GM15510 (cell line): Measurements from ENCODE around the gene STEAP1B.

Experiments
- POLR2A ChIP-seq: IDR thresholded peaks from 3 replicates; pipeline ENCODE4 v1.6.1; 2011; ENCODE audit warnings: borderline replicate concordance; ENCODE audit not compliant: insufficient read length; ENCODE audit errors: extremely low read depth

STEAP1B gene

DNA sequence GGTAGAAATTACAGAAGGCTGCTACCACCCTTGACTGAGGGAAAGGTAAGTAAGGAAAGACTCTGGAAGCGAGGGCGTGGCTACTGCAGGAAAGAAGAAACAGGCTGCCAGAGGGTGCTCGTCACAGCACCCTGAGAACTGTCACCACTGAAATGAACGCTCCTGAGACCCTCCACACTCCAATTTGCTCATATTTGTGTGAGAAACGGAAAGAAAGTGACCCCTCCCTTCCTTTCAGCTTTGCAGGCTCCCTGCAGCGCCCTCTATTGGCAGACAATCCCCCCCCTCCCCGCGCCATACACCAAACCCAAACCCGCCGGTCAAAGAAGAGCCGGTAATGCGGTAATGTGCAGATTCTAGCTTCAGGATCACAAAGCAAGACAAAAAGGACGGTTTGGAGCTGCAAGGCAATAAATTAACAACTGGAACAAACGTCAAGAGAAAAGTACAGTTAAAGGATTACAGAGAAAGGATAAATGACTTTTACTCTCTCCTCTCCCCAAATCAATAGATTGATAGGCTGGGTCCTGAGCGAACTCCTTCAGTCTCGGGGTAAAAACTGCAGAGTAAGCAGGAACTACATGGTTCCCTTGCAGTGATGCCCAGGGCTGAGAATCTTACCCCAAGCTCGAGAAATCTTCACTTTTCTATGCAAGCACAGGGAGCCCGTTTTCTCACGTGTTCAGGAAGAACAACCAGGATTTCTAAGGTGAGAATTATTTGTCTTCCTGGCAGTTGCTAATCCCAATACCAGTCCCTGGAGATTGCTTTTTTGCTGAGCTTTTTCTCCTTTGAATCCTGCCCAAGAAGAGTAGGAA lies 47.6 kb downstream of the STEAP1B start:
- no peak for TF ChIP-seq POLR2A

DNA sequence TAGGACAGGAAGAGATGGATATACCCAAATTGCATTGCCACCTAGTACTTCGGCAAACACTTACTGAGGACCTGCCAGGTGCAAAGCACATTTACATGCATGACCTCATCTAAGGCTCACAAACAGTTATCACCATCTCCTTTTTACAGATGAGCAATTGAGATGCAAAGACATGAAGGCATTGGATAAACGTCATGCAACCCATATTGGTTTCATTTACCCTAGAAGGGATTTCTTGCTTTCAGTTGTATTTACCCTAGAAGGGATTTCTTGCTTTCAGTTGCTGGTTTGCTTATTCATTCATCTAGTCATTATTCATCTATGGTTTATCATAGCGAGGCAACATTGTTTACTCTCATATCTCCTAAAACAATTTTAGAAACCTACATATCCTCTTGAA lies 52.2 kb downstream of the STEAP1B start:
- no peak for TF ChIP-seq POLR2A

DNA sequence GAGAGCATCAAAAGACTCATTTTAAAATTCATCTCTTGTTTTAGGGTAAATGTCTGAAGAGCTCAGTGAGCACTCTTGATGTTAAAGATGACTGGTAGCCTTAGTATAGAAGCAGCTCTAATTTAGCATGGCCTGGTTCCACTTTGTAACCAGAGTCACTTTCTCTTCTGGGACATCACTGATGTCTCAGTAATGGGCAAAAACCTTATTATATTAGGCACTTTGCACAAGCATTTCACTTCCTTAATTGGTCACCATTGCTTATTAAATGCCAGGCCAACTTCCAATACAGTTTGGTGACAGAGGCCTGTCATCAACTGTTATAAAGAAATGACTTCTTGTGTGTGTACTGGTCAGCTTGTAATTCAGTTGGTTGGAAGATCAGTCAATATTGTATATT lies 53.0 kb downstream of the STEAP1B start:
- TF ChIP-seq POLR2A = no peak

DNA sequence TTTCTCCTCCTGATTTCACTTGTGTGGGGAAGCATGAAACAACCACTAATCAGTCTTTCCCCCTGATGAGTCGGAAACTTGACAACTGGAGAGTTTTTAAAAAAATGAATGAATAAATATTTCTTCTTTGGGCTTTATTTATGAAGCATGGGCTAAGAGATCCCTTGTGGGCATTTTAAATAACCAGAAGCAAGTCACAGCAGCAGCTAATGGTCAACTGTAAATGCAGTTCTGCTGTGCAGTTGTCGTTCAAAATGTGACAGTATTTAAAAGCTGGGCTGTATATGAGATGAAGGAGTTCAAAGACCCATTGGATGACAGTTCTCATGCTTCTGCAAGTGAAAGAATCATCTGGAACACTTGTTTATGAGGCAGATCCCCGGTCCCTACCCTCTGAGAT lies 54.1 kb downstream of the STEAP1B start:
- no peak for TF ChIP-seq POLR2A

DNA sequence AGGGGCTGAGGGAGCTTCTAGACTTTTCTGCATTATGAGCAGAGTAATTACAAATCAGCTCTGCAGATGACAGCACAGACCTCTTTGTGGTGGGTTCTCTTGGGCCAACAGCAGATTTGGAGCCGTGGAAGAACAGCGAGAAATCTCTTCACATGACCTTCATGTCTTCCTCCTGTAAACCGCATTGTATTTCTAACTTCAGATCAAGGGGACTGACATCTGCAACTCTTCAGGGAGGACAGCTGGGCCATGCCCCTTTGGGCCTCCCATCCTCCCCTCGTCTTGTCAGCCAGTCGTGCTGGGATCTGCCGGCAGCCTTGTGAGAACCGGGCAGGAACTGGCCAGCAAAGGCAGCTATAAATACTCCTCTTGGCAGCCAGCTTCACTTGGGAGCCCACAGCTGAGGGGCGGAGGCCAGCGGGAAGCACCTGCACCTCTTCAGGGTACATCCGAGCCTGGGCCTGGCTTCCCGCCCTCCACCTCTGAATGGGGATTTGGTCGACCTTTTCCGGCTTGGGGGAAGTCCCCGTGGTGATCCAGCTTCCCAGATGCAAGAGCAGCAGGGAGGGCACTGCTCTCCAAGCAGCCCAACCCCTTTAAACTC lies 54.7 kb downstream of the STEAP1B start:
- TF ChIP-seq POLR2A = no peak

DNA sequence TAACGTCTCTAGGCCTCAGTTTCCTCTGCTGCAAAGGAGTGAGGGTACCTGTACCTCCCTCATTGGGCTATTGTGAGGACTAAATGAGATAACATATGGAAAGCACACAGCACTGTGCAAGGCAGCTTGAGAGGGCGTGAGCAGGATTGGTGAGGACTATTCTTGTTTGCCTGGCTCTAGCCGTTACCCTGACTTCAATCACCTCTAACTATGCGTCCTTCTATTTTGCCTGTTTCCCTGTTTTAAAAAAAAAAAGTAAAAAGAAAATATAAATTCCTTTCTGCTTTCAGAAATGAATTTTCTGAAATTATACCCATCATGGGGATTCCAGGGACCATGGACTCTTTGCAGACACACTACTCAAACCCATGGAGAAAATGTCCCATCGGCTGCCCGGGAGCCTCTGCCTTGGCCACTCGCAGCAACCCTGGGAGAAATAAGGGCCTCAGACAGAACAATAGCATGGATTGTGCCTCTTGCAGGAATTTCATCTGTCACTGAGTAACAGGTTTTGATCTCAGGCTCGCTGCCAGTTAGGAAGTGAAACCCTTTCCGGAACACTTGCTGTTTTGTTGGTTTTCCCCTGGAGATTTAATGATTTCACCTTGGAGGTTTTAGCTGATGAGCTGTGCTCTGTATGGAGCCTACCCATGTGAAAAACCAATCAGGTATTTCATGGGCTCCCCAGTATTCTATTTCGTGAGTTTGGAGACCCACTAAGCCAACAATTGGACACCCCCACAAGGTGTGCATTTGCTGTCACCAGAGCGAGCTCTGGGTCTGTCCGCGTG lies 55.6 kb downstream of the STEAP1B start:
- TF ChIP-seq POLR2A = no peak

DNA sequence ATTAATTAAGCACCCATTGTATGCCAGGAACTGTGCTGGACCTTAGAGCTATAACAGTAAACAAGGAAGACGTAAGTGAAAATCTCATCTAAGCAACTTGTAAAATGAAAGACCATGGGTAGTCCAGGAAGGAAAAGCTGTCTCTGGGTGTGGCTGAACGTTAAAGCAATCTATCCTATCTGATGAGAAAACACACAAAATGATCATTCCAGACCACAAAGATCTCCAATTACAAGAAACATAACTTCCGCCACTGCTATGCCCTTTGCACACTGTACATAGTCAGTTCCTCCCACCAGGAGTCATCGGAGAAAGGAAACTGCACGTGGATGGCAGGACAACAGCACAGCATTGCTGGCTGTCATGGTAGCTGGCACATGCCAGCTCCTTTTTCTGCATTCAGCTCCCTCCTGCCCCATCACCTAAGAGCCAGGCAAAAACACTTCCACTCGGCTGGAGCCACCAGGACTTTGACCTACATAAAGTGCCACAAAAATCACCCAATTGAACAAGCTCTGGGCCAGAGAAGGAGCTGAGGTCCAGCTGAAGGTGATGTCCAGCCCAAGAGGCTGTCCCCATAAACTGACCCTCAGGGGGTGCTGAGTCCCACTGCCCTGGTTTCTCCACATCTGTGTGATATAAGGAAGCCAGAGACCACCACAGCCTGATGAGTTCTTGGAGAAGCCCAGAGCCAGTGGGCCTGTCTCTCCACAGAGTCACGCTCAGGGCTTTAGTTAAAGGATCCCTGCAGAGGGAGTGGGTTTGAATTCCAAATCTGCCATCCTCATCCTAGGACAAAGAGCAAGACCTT lies 56.4 kb downstream of the STEAP1B start:
- TF ChIP-seq POLR2A = no peak

DNA sequence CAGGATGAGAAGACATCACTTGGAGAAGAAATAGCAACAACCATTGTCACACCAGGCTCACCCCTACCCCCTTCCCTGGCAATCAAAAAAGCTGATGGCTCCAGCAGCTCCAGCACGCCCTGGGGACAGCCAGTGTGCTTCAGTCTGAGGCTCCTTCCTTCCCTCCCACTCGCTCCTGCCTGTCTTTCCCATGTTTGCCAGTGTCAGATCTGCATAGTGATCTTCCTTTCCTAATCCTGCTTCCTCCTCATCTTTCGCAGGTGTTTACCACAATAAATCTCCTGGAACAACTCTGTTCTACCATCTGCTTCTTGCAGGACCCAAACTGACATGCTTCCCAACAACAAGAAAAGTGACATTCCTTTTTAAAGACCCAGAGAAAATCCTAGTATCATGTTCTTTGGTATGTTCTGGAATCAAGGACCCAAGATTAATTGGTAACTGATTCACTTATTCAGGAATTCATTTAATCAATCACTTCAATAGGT lies 57.1 kb downstream of the STEAP1B start:
- no peak for TF ChIP-seq POLR2A

DNA sequence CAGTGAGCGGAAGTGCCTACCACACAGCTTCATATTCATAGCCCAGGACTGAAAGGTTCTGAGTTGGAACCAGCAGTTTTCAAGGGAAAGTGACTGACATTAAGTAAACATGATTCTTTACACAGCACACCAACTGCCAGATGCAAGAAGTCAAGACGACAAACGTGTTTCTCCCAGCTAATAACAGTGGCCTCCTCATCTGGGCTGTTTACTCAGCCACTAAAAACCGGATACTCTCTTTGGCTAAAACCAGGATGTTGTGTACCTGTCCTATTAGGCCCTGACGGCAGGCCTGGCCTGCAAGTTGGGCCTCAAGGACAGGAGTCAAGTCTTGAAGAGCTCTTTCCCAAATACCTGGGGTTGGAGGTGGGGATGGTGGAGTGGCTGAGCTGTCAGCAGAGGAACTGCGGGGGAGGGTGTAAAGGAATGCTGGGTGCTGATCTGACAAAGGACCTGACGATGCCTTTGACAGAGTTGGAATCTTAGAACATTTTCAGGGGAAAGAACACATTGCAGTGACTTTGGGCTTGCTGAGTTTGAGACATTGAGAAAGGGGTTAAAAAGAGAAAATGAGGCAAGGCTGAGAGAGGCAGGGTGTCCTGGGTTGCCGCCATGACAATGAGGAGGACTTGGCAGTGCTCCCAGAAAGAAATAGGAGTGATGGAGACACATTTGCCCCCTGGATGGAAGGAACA lies 57.7 kb downstream of the STEAP1B start:
- no peak for TF ChIP-seq POLR2A

DNA sequence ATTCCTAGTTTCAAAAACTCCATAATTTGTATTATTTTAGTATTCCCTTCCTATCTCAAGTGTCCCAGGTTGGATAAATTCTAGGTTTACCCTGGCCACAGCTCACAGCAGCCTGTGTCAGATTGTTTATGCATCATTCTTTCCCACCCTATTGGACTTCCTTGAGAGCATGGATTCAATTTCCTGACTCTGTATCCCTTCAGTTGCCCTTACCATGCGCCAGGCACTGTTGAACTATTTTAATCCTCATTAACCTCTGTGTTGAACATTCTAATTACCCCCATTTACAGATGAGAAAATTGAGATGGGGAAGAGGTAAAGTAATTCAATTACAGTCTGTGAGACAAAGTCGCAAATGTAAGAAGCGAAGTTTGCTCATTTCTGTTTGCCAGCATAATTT lies 58.8 kb downstream of the STEAP1B start:
- TF ChIP-seq POLR2A = no peak

DNA sequence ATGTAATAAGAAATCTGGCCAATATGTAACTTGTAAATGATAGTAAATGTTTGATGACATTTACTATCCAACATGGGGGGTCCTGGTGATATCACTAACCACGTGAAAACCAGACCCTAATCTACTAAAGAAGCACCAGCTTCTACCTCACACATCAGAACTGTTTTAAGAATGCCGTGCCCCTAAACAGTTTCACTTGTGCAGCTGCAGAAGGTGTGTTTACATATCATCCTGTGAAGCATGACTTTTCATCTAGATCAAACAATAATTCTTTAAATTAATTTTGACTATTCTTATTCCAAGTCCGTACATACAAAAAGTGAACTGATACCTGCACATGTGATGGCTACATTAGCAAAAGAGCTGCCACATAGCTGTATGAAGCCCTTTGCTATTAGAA lies 61.0 kb downstream of the STEAP1B start:
- TF ChIP-seq POLR2A = no peak

DNA sequence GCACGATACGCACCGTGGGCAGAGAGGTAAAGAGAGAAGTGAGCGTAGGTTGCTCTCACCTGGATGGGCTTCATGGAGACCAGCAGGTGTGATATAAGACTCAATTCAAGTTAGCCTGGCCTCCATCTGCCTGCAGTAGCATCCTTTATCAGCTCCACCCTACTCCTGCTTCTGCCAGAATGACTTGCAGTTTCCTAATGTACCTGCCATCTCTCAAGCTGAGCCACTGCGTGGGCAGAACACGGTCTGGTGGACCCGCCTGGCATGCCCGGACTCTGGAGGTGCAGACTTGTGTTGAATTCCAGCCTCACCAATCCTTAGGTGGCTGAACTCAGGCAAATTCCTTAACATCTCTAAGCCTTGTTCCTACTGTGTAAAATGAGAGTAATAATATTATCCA lies 64.3 kb downstream of the STEAP1B start:
- TF ChIP-seq POLR2A = no peak

DNA sequence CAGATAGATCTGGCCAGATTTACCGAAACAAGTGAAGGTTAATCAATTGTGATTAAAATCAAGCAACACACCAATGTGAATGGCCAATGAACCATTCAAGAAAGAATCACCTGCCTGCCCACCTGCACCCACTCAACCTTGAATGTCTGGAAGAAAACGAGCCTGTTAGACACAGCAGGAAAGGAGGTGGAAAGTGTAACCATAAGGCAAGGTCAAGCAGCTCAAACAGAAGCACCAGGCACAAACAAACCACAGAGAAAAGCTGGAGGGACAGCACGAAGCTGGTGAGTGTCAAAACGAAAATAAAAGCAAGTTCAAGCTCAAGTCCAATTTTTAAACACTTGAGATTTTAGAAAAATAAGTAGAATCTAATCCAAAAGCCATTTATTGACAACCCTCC lies 64.9 kb downstream of the STEAP1B start:
- no peak for TF ChIP-seq POLR2A
